KOPT-K1 (cell line): Measurements from ENCODE around the gene UCKL1.
"Not testable (repeated sequence)": the region's sequence is repeated elsewhere in the genome, so short reads cannot be mapped to it uniquely, and the experiment has no call there.

ENCODE experiments used
- H3K27ac ChIP-seq: fragments of 200-600 bp; sonication (generic); 2 replicates; pipeline ENCODE4 v1.5.1; 2016; ENCODE audit warnings: antibody characterized with exemption, mild to moderate bottlenecking, low read depth, low read length; ENCODE audit not compliant: poor library complexity, severe bottlenecking
- H3K36me3 ChIP-seq: fragments of 200-600 bp; sonication (generic); 2 replicates; pipeline ENCODE4 v1.5.1; 2017; ENCODE audit warnings: antibody characterized with exemption, mild to moderate bottlenecking, low read length, moderate library complexity; ENCODE audit not compliant: insufficient read depth
- H3K9me3 ChIP-seq: fragments of 200-600 bp; sonication (generic); 2 replicates; pipeline ENCODE4 v1.5.1; 2017; ENCODE audit warnings: antibody characterized with exemption, low read length, mild to moderate bottlenecking; ENCODE audit not compliant: insufficient read depth, poor library complexity, severe bottlenecking

The UCKL1 gene

GRCh38 chr20:63933646-63934045 lies 22.6 kb downstream of the UCKL1 start:
- Histone ChIP-seq H3K36me3 (peaks cover 80% of the 10 kb centered on the region), H3K9me3 (no peaks in the 10 kb centered on the region), H3K27ac (no peak overlapping the region)

GRCh38 chr20:63932606-63933160 lies 23.5 kb downstream of the UCKL1 start:
- Histone ChIP-seq H3K9me3 (no peaks in the 10 kb centered on the region), H3K36me3 (peaks cover 89% of the 10 kb centered on the region), H3K27ac (no peak overlapping the region)

GRCh38 chr20:63931735-63932134 lies 24.5 kb downstream of the UCKL1 start:
- Histone ChIP-seq H3K27ac (no peak overlapping the region), H3K9me3 (no peaks in the 10 kb centered on the region), H3K36me3 (peaks cover 94% of the 10 kb centered on the region)

GRCh38 chr20:63930971-63931553 lies 25.2 kb downstream of the UCKL1 start:
- Histone ChIP-seq H3K27ac (no peak overlapping the region), H3K36me3 (peaks cover 94% of the 10 kb centered on the region), H3K9me3 (no peaks in the 10 kb centered on the region)

- not testable (repeated sequence) for H3K27ac ChIP-seq, H3K9me3 ChIP-seq
- H3K36me3 ChIP-seq = peaks cover 78% of the 10 kb centered on the region
These were observed 26.7 kb downstream of the UCKL1 start for GRCh38 chr20:63929473-63929883.

GRCh38 chr20:63929071-63929470 lies 27.1 kb downstream of the UCKL1 start:
- no peaks in the 10 kb centered on the region for H3K9me3 ChIP-seq
- no peak overlapping the region for H3K27ac ChIP-seq
- H3K36me3 ChIP-seq = peaks cover 74% of the 10 kb centered on the region

- no peak overlapping the region for H3K27ac ChIP-seq
These were observed 29.9 kb downstream of the UCKL1 start for GRCh38 chr20:63926298-63926697.

GRCh38 chr20:63924241-63924640 lies 32.0 kb downstream of the UCKL1 start:
- Histone ChIP-seq H3K9me3 (no peaks in the 10 kb centered on the region), H3K36me3 (peaks cover 32% of the 10 kb centered on the region), H3K27ac (no peak overlapping the region)

More at GRCh38 chr20:63926298-63926697, 29.9 kb downstream of the UCKL1 start:
- Histone ChIP-seq H3K36me3 (peaks cover 47% of the 10 kb centered on the region), H3K9me3 (no peaks in the 10 kb centered on the region)

GRCh38 chr20:63923651-63924050 lies 32.6 kb downstream of the UCKL1 start:
- peaks cover 30% of the 10 kb centered on the region for H3K36me3 ChIP-seq
- no peak overlapping the region for H3K27ac ChIP-seq
- H3K9me3 ChIP-seq = no peaks in the 10 kb centered on the region

- peaks cover 13% of the 10 kb centered on the region for H3K9me3 ChIP-seq
- H3K36me3 ChIP-seq = peaks cover 24% of the 10 kb centered on the region
- no peak overlapping the region for H3K27ac ChIP-seq
These were observed 36.0 kb downstream of the UCKL1 start for GRCh38 chr20:63920226-63920625.

- Histone ChIP-seq H3K36me3 (peaks cover 31% of the 10 kb centered on the region), H3K27ac (no peak overlapping the region)
These were observed 37.1 kb downstream of the UCKL1 start for GRCh38 chr20:63919130-63919529.

GRCh38 chr20:63917811-63918210 lies 38.4 kb downstream of the UCKL1 start:
- H3K27ac ChIP-seq = no peak overlapping the region
- peaks cover 31% of the 10 kb centered on the region for H3K36me3 ChIP-seq
- peaks cover 20% of the 10 kb centered on the region for H3K9me3 ChIP-seq

More at GRCh38 chr20:63919130-63919529, 37.1 kb downstream of the UCKL1 start:
- H3K9me3 ChIP-seq = peaks cover 20% of the 10 kb centered on the region

- not testable (repeated sequence) for H3K27ac ChIP-seq
- peaks cover 20% of the 10 kb centered on the region for H3K9me3 ChIP-seq
- peaks cover 31% of the 10 kb centered on the region for H3K36me3 ChIP-seq
These were observed 39.8 kb downstream of the UCKL1 start for GRCh38 chr20:63916371-63916939.

- H3K27ac ChIP-seq = no peak overlapping the region
- H3K9me3 ChIP-seq = peaks cover 20% of the 10 kb centered on the region
- peaks cover 31% of the 10 kb centered on the region for H3K36me3 ChIP-seq
These were observed 40.7 kb downstream of the UCKL1 start for GRCh38 chr20:63915471-63915870.

GRCh38 chr20:63913768-63914167 lies 42.4 kb downstream of the UCKL1 start:
- no peak overlapping the region for H3K27ac ChIP-seq
- H3K36me3 ChIP-seq = peaks cover 23% of the 10 kb centered on the region
- peaks cover 20% of the 10 kb centered on the region for H3K9me3 ChIP-seq

GRCh38 chr20:63911176-63911575 lies 45.0 kb downstream of the UCKL1 start:
- Histone ChIP-seq H3K9me3 (peaks cover 16% of the 10 kb centered on the region), H3K27ac (no peak overlapping the region), H3K36me3 (peaks cover 11% of the 10 kb centered on the region; the same call in 1 of the 2 replicates)
